Renal cortex interstitium (tissue), 11 donors: ENCODE data around the gene CNTNAP2. TPM values are rescaled to one million over a fixed set of nuclear protein-coding genes. Genes with fewer than 3 reads are reported as not detected.

Source experiments
- DNase-seq, 11 donors: peaks; one replicate each; pipeline ENCODE4 v3.0.0-alpha.2; 2013; ENCODE audit warnings: low read depth in 9 of 11, low spot score in 4 of 11; ENCODE audit errors: extremely low read depth in 1 of 11
- polyA plus RNA-seq, 3 donors: library from polyadenylated mRNA; unstranded; fragments of 120-200 nt; gene quantifications; one replicate each; pipeline ENCODE4 v1.2.1, GENCODE V29; 2013; ENCODE audit not compliant: insufficient read length in 3 of 3

The CNTNAP2 gene
- polyA plus RNA-seq, 3 donors, result 25.6 to 29.3 (median 26.6) TPM

- no peak for DNase-seq
Measured at GRCh38 chr7:148116829-148117403, 2000.3 kb downstream of the CNTNAP2 start.

- no peak for DNase-seq
Measured at GRCh38 chr7:148118371-148118770, 2001.8 kb downstream of the CNTNAP2 start.

- DNase-seq, result no peak
Measured at GRCh38 chr7:148121401-148121800, 2004.8 kb downstream of the CNTNAP2 start.

- no peak for DNase-seq
Measured at GRCh38 chr7:148121847-148122246, 2005.2 kb downstream of the CNTNAP2 start.

GRCh38 chr7:148124477-148124876 is 2007.9 kb downstream of the CNTNAP2 start:
- no peak for DNase-seq

- DNase-seq, result no peak
Measured at GRCh38 chr7:148127374-148127773, 2010.8 kb downstream of the CNTNAP2 start.

- DNase-seq, result no peak
Measured at GRCh38 chr7:148129023-148129422, 2012.4 kb downstream of the CNTNAP2 start.

GRCh38 chr7:148135116-148135515 is 2018.5 kb downstream of the CNTNAP2 start:
- no peak for DNase-seq

GRCh38 chr7:148135997-148136396 is 2019.4 kb downstream of the CNTNAP2 start:
- DNase-seq, result no peak

GRCh38 chr7:148142660-148143248 is 2026.2 kb downstream of the CNTNAP2 start:
- peak in 9 of 11 donors; percentile 42 to 63 (median 52) for DNase-seq

GRCh38 chr7:148144827-148145226 is 2028.2 kb downstream of the CNTNAP2 start:
- no peak for DNase-seq

GRCh38 chr7:148146346-148146745 is 2029.7 kb downstream of the CNTNAP2 start:
- no peak for DNase-seq

- DNase-seq, result no peak
Measured at GRCh38 chr7:148147438-148147837, 2030.8 kb downstream of the CNTNAP2 start.

- DNase-seq, result no peak
Measured at GRCh38 chr7:148148456-148148855, 2031.9 kb downstream of the CNTNAP2 start.

GRCh38 chr7:148149730-148150129 is 2033.1 kb downstream of the CNTNAP2 start:
- DNase-seq, result no peak

- no peak for DNase-seq
Measured at GRCh38 chr7:148151778-148152177, 2035.2 kb downstream of the CNTNAP2 start.

GRCh38 chr7:148153616-148154284 is 2037.1 kb downstream of the CNTNAP2 start:
- DNase-seq, result no peak

- DNase-seq, result no peak
Measured at GRCh38 chr7:148155000-148155399, 2038.4 kb downstream of the CNTNAP2 start.

GRCh38 chr7:148155826-148156225 is 2039.2 kb downstream of the CNTNAP2 start:
- DNase-seq, result no peak

- DNase-seq, result no peak
Measured at GRCh38 chr7:148156233-148156632, 2039.6 kb downstream of the CNTNAP2 start.

GRCh38 chr7:148159331-148159730 is 2042.7 kb downstream of the CNTNAP2 start:
- no peak for DNase-seq
